Mucosa of descending colon (tissue), 3 donors: ENCODE results near the gene AKAP7. TPM values are rescaled to one million over a fixed set of nuclear protein-coding genes. Genes with fewer than 3 reads are reported as not detected.

ENCODE experiments used
- ATAC-seq: fragments of 200-7000 bp; cut with Tn5 transposase; one replicate; pipeline ENCODE4 v1.9.1; 2020; ENCODE audit warnings: mild to moderate bottlenecking, moderate library complexity
- DNase-seq, 3 donors: peaks; one replicate each; pipeline ENCODE4 v3.0.0-alpha.2; 2020
- H3K36me3 ChIP-seq: fragments of 200-600 bp; one replicate; pipeline ENCODE4 v1.8.0; 2021; ENCODE audit warnings: low read depth, mild to moderate bottlenecking
- H3K4me1 ChIP-seq: fragments of 200-600 bp; one replicate; pipeline ENCODE4 v1.8.0; 2021; ENCODE audit warnings: low read depth, mild to moderate bottlenecking
- H3K4me3 ChIP-seq: fragments of 200-600 bp; one replicate; pipeline ENCODE4 v1.8.0; 2021; ENCODE audit warnings: mild to moderate bottlenecking
- H3K9me3 ChIP-seq: fragments of 200-600 bp; one replicate; pipeline ENCODE4 v1.8.0; 2021; ENCODE audit warnings: mild to moderate bottlenecking
- CTCF ChIP-seq: fragments of 200-600 bp; IDR thresholded peaks from one replicate; pipeline ENCODE4 v1.8.0; 2022; ENCODE audit warnings: antibody characterized with exemption, mild to moderate bottlenecking
- intact Hi-C, 2 donors: fragments of 100-400 bp; cut with DNase I in 1 of 2; cut with micrococcal nuclease in 1 of 2; formaldehyde crosslinking; loops; one replicate each; pipeline versions ENCODE4 v1.11.0 to v1.11.1; 2022; cut with DNase I, micrococcal nuclease
- total RNA-seq, 3 donors: library from RNA; stranded (reverse); fragmentation: NEBNext Ultra II Directional in 2 of 3; extraction: Animal tissue kit (Norgen Biotek cat#: 25700) in 2 of 3; gene quantifications; one replicate each; pipeline versions ENCODE4 v1.2.1 to v1.2.4, GENCODE V29; 2021 to 2023
- donor health status: DM: no; HTN: no; CAD: no; lungs with moderate emphysema.
- donor health status: DM: no; HTN: no; CAD: no.
- donor health status: DM: no; HTN: yes; CAD: no.

Gene AKAP7
- total RNA-seq, 3 donors from 2014 or later, result 13.0 to 21.9 (median 15.3) TPM

- DNase-seq (no peak), ATAC-seq (no peak)
- H3K9me3 ChIP-seq, result no peaks in the 10 kb centered on the region
- intact Hi-C loops, result no loop called here
- H3K36me3 ChIP-seq, result no peaks in the 10 kb centered on the region
- TF ChIP-seq CTCF, result no peak
- no peak overlapping the region for H3K4me3 ChIP-seq
- H3K4me1 ChIP-seq, result no peaks in the 10 kb centered on the region
Measured at GRCh38 chr6:131103296-131103695, 32.0 kb upstream of the AKAP7 start.

GRCh38 chr6:131103901-131104300 is 31.4 kb upstream of the AKAP7 start:
- ATAC-seq, result peak; percentile 19
- no peaks in the 10 kb centered on the region for H3K4me1 ChIP-seq
- TF ChIP-seq CTCF, result no peak
- H3K9me3 ChIP-seq, result no peaks in the 10 kb centered on the region
- peak in 1 of 3 donors; percentile 17 for DNase-seq
- H3K36me3 ChIP-seq, result no peaks in the 10 kb centered on the region
- intact Hi-C loops, result no loop called here
- no peak overlapping the region for H3K4me3 ChIP-seq

GRCh38 chr6:131107151-131107550 is 28.1 kb upstream of the AKAP7 start:
- TF ChIP-seq CTCF, result no peak
- no peak overlapping the region for H3K4me3 ChIP-seq
- intact Hi-C loops, result no loop called here
- H3K9me3 ChIP-seq, result no peaks in the 10 kb centered on the region
- DNase-seq (no peak), ATAC-seq (peak; percentile 85)
- no peaks in the 10 kb centered on the region for H3K4me1 ChIP-seq
- no peaks in the 10 kb centered on the region for H3K36me3 ChIP-seq

GRCh38 chr6:131112249-131112648 is 23.0 kb upstream of the AKAP7 start:
- Histone ChIP-seq H3K36me3 (no peaks in the 10 kb centered on the region), H3K4me3 (no peak overlapping the region), H3K9me3 (no peaks in the 10 kb centered on the region), H3K4me1 (no peaks in the 10 kb centered on the region)
- ATAC-seq (peak; percentile 78), DNase-seq (peak in 1 of 3 donors; percentile 17)
- TF ChIP-seq CTCF, result no peak
- intact Hi-C loops, result no loop called here

GRCh38 chr6:131115651-131116050 is 19.6 kb upstream of the AKAP7 start:
- Histone ChIP-seq H3K36me3 (no peaks in the 10 kb centered on the region), H3K4me1 (no peaks in the 10 kb centered on the region), H3K9me3 (no peaks in the 10 kb centered on the region), H3K4me3 (no peak overlapping the region)
- TF ChIP-seq CTCF, result no peak
- ATAC-seq (no peak), DNase-seq (no peak)
- intact Hi-C loops, result loop anchor here (1.0 to 5.0 kb wide), 2 partner anchors 228 to 230 kb away; no protein-coding TSS in a partner anchor

GRCh38 chr6:131116321-131116720 is 18.9 kb upstream of the AKAP7 start:
- Histone ChIP-seq H3K36me3 (no peaks in the 10 kb centered on the region), H3K9me3 (no peaks in the 10 kb centered on the region), H3K4me3 (no peak overlapping the region), H3K4me1 (no peaks in the 10 kb centered on the region)
- intact Hi-C loops, result loop anchor here (1.0 to 5.0 kb wide), 2 partner anchors 229 to 231 kb away; no protein-coding TSS in a partner anchor
- DNase-seq (no peak), ATAC-seq (no peak)
- no peak for TF ChIP-seq CTCF
